Measurements from ENCODE around the gene BCL7C. TPM values are rescaled to one million over a fixed set of nuclear protein-coding genes. Genes with fewer than 3 reads are reported as not detected.

Gene BCL7C
- total and polyA plus RNA-seq, 2 of the 8 experiments (the other 6 are each of a cell fraction or from before 2014, with no cell fraction given), result 8.6 to 17.2 TPM

- TF ChIP-seq RAD21 (IDR thresholded peaks at IDR 0.05 in 1 of 2, conservative IDR thresholded peaks at IDR 0.05 in 1 of 2; ENCODE audit: low read depth in 2 of 2, low read length in 2 of 2) (peak in 1 of 2 experiments; percentile 45; a peak in 2 of 4 replicates), SP1 (IDR thresholded peaks at IDR 0.05; ENCODE audit: low read depth, low read length) (no peak), YY1 (IDR thresholded peaks at IDR 0.05; ENCODE audit: low read depth, low read length) (peak; percentile 9; the same call in 1 of the 2 replicates), SAP30 (IDR thresholded peaks at IDR 0.05; ENCODE audit: insufficient read depth, insufficient replicate concordance, low read length) (no peak), CBX8 (IDR thresholded peaks at IDR 0.05; ENCODE audit: borderline replicate concordance, low read depth, low read length) (no peak), KDM4A (IDR thresholded peaks at IDR 0.05; ENCODE audit: low read depth, low read length, severe bottlenecking) (peak; percentile 68), POLR2AphosphoS5 (IDR thresholded peaks at IDR 0.05; ENCODE audit: low read depth, low read length) (peak; percentile 67; the same call in 1 of the 2 replicates), BACH1 (IDR thresholded peaks at IDR 0.05; ENCODE audit: low read length) (peak; percentile 77), SIRT6 (IDR thresholded peaks at IDR 0.05; ENCODE audit: low read length) (no peak), EGR1 (IDR thresholded peaks at IDR 0.05; ENCODE audit: borderline replicate concordance, low read depth, low read length) (peak; percentile 65; the same call in 1 of the 2 replicates), KDM1A (IDR thresholded peaks at IDR 0.05; ENCODE audit: borderline replicate concordance, low read length) (0 out of 2 replicates have a peak, but pooled peaks have one; percentile 30), CREB1 (IDR thresholded peaks at IDR 0.05) (0 out of 2 replicates have a peak, but pooled peaks have one; percentile 28), RBBP5 (IDR thresholded peaks at IDR 0.05; ENCODE audit: borderline replicate concordance, low read depth, low read length) (0 out of 2 replicates have a peak, but pooled peaks have one; percentile 26), PHF8 (conservative IDR thresholded peaks at IDR 0.05; ENCODE audit: low read depth, low read length) (peak; percentile 60), POLR2A (IDR thresholded peaks at IDR 0.05; ENCODE audit: control extremely low read depth in 1 of 2, low read depth in 2 of 2, low read length in 2 of 2) (peak in 1 of 2 experiments; percentile 43; a peak in 2 of 3 replicates), BRCA1 (IDR thresholded peaks at IDR 0.05; ENCODE audit: low read depth, low read length) (peak; percentile 61; the same call in 1 of the 2 replicates)
- TF ChIP-seq, protein P1, sequence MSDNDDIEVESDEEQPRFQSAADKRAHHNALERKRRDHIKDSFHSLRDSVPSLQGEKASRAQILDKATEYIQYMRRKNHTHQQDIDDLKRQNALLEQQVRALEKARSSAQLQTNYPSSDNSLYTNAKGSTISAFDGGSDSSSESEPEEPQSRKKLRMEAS (IDR thresholded peaks at IDR 0.05), result peak; percentile 99
- TF ChIP-seq, protein P2, sequence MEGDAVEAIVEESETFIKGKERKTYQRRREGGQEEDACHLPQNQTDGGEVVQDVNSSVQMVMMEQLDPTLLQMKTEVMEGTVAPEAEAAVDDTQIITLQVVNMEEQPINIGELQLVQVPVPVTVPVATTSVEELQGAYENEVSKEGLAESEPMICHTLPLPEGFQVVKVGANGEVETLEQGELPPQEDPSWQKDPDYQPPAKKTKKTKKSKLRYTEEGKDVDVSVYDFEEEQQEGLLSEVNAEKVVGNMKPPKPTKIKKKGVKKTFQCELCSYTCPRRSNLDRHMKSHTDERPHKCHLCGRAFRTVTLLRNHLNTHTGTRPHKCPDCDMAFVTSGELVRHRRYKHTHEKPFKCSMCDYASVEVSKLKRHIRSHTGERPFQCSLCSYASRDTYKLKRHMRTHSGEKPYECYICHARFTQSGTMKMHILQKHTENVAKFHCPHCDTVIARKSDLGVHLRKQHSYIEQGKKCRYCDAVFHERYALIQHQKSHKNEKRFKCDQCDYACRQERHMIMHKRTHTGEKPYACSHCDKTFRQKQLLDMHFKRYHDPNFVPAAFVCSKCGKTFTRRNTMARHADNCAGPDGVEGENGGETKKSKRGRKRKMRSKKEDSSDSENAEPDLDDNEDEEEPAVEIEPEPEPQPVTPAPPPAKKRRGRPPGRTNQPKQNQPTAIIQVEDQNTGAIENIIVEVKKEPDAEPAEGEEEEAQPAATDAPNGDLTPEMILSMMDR (IDR thresholded peaks at IDR 0.05; ENCODE audit: control extremely low read depth in 1 of 3, insufficient read depth in 1 of 3, low read depth in 1 of 3, low read length in 3 of 3), result peak; percentile 53 to 63 (median 57)
These were observed at the start of gene BCL7C (continued) for GRCh38 chr16:30893744-30894539.
